Hematopoietic multipotent progenitor cell treated with erythropoietin and hydrocortisone succinate and interleukin-3 and kit ligand, for 8 days (in vitro differentiated cells): Measurements from ENCODE around the gene DNALI1.
"Not testable (repeated sequence)": the region's sequence is repeated elsewhere in the genome, so short reads cannot be mapped to it uniquely, and the experiment has no call there.

Experiments
- DNase-seq: peaks from one replicate; pipeline ENCODE4 v3.0.0-alpha.2; 2015

The DNALI1 gene

DNA sequence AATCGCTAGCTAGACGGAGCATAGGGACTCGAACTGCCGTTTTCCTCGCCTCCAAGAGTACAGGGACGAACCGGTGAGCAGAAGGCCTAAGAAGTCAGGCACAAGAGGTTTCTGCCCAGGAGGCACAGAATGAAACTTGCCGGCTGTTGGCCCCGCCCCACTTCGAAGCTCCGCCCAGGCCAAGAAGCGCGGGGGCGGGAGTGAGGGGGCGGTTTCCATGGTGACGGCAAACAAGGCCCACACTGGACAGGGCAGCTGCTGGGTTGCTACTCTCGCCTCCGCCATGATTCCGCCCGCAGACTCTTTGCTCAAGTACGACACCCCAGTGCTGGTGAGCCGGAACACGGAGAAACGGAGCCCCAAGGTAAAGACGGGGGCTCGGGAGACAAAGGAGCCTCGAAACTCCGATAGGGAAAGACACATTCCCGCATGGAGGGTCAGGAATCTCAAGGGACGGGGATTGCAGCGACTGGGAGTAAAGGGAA, at the start of gene DNALI1:
TSS of gene DNALI1 (plus strand) at position 229 of the 485 bp plus-strand sequence. CDS start at position 284, 55 bp downstream.
- DNase-seq, result peak; percentile 74

DNA sequence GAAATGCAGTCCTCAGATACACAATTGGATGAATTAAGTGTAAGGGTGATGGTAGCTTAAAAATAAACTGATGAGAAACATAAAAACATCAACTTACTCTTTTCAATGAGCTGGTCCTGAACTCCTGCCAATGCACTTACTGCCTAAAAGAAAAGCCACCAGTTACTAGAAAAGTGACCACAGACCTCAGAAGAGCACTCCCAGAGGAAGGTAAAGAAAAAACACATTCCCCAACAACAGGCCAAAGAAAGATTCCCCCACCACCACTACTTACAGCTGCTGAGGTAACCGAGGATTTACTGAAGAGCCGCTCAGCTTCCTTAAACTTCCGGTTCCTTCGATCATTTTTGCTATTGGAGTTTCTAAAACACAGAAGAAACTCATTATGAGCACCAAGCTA, 47.6 kb upstream of the DNALI1 start:
- DNase-seq, result peak; percentile 62

DNA sequence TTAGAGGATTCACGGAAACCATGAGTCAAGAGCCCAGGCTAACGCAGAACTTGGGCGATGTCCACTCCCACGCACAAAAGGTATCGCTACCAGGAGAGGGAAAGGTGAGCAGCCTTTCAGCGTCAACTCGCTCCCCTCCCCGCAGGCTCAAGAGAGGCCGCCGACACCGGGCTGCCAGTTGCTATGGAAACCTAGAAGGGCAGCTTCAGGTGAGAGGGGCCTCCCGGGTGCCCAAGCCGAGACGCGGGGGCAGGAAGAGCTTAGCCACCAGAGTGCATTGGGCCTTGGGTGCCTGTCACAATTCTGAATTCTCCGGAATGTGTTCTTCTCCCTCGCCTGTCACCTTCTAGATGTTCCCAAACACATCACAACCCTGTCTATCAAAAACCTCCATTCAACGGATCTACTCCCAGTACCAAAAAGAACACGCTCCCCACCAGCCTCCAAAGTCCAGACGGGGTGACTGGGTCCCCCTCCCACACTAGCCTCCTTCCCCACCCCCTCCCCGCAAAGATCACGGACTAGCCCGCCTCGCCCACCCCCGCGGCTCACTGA, 42.9 kb upstream of the DNALI1 start:
- peak; percentile 16 for DNase-seq

DNA sequence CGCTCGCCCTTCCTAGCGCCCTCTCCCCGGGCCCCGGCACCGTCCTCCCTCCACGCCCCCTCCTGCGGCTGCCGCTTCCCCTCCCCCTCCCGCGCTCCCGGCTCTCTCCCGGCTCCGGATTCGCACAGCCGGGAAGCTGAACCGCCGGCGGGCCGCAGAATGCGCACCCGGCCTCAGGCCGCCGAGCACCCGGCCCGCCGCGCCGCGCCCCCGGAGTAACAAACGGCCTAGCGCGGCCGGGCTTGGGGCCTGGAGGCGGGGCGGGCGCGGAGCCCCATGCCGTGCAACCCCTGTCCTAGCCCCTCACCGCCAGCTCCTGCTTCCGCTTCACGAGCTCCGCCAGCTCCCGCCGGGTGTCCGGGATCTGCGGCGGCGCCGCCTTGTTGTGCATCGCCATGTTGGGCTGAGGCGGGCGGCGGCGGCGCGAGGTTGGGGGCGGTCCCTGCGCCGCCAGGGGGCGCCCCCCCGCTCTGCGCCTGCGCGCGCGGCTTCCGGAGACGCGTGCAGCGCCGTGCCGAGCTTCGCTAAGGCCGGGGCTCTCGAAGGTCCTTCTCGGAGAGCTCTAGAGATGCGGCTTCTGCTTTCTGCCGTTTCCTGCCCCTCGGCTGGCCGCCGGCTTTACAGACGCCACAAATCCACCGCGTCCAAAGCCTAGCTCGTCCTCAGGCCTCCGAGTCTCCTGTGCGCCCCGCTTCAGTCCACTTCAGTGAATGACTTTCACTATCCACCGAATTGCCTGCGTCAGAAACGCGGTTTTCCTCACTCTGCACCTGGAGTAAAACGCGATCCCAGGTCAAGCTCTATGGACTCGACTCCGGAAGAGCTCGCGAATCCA, 42.2 kb upstream of the DNALI1 start, which contains the start of gene MEAF6:
TSS of gene MEAF6 (minus strand) at position 417 of the 835 bp plus-strand sequence. CDS start at position 397, 20 bp downstream.
- DNase-seq, result peak; percentile 78

DNA sequence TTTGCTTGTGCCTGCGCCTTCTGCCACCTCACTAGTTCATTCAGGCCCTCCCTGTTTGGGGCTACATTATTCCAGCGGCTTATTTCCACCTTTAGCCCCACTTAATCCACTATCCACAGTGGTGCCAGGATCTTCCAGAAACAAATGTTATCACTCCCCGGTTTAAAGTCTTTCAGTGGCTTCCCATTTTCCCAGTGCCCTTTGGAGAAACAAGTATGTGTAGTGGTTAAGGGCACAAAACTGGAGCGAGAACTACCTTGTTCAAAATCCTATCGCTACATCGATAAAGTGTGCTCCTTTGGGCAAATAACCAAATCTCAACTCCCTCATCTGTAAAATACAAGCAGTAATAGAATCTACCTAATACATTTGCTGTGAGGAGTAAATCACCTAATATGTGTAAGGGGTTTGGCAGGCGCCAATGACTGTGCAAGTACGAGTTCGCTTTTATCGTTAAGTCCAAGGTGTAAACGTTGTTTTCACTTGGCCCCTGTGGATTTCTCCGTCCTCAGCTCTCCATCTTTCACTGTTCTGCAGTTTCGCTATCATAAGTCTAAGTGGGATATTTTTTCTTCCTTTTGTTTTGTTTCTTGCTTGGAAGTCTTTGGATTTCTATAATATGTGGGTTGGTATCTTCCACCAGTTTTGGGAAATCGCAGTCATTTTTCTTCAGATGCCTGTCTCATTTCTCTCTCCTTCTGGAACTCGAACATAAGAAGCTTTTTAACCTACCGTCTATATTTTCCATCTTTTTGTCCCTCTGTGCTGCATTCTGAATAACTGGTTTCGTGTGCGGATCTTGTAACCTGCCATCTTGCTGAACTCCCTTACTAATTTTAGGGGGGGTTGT, 41.3 kb upstream of the DNALI1 start:
- DNase-seq, result no peak

DNA sequence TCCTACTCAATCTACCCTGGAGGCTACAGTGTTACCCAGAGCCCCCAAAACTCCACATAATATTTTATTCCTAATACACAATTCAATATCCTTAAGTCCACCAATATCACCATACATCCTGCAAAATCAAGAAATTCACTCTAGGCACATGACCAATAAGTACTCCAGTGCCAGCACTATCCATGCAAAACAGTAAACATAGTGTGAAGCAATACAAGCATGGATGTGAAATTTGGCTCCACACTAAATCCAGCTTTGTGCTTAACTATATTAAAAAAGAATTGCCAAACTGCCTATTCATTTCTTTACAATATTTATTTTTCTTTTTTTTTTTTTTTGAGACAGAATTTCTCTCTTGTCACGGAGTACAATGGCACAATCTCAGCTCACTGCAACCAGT, 39.2 kb upstream of the DNALI1 start:
- no peak for DNase-seq

DNA sequence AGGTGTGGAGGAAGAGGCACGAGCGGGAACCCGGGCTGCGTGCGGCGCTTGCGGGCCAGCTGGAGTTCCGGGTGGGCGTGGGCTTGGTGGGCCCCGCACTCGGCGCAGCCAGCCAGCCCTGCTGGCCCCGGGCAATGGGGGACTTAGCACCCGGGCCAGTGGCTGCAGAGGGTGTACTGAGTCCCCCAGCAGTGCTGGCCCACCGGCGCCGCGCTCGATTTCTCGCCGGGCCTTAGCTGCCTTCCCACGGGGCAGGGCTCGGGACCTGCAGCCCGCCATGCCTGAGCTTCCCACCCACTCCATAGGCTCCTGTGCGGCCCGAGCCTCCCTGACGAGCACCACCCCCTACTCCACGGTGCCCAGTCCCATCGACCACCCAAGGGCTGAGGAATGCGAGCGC, 38.5 kb upstream of the DNALI1 start:
- DNase-seq, result not testable (repeated sequence)

DNA sequence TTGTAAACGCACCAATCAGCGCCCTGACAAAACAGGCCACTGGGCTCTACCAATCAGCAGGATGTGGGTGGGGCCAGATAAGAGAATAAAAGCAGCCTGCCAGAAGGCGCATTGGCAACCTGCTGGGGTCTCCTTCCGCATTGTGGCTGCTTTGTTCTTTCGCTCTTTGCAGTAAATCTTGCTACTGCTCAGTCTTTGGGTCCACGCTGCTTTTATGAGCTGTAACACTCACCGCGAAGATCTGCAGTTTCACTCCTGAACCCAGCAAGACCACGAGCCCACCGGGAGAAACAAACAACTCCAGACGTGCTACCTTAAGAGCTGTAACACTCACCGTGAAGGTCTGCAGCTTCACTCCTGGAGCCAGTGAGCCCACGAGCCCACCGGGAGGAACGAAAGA, 37.8 kb upstream of the DNALI1 start:
- DNase-seq, result not testable (repeated sequence)

DNA sequence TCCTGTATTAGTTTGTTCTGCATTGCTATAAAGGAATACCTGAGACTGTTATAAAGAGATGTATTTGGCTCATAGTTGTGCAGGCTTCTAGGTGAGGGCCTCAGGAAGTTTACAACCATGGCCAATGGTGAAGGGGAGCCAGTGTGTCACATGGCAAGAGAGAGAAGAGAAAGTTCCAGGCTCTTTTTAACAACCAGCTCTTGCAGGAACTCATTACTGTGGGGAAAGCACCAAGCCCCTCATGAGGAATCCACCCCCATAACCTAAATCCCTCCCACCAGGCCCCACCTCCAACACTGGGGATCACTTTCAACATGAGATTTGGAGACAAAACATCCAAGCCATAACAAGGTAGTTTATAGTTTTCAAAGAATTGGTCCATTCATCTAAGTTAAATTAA, 37.1 kb upstream of the DNALI1 start:
- no peak for DNase-seq

DNA sequence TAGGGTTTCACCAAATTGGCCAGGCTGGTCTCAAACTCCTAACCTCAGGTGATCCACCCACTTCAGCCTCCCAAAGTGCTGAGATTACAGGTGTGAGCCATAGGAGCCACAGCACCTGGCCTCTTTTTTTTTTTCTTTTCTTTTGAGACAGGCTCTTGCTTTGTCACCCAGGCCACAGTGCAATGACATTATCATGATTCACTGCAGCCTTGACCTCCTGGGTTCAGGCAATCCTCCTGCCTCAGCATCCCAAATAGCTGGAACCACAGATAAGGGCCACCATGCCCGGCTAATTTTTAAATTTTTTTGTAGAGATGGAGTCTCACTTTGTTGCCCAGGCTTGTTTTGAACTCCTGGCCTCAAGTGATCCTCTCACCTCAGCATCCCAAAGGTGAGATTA, 26.9 kb upstream of the DNALI1 start:
- not testable (repeated sequence) for DNase-seq

DNA sequence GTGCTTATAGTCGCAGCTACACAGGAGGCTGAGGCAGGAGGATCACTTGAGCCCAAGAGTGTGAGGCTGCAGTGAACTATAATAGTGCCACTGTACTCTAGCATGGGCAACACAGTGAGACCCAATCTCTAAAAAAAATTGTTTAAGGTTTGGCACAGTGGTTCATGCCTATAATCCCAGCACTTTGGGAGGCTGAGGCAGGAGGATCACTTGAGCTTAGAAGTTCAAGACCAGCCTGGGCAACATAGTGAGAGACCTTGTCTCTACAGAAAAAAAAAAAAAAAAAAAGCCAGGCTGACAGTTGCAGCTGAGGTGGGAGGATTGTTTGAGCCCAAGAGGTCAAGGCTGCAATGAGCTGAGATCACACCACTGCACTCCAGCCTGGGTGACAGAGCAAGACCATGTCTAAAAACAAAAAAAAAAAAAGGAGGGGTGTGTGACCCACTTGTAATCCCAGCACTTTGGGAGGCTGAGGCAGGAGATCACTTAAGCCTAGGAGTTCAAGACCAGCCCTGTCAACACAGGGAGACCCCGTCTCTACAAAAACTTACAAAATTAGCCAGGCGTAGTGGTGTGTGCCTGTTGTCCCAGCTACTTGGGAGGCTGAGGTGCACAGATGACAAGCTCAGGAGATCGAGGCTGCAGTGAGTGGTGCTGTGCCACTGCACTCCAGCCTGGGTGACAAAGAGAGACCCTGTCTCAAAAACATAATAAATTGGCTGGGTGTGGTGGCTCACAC, 24.2 kb upstream of the DNALI1 start:
- DNase-seq, result not testable (repeated sequence)

DNA sequence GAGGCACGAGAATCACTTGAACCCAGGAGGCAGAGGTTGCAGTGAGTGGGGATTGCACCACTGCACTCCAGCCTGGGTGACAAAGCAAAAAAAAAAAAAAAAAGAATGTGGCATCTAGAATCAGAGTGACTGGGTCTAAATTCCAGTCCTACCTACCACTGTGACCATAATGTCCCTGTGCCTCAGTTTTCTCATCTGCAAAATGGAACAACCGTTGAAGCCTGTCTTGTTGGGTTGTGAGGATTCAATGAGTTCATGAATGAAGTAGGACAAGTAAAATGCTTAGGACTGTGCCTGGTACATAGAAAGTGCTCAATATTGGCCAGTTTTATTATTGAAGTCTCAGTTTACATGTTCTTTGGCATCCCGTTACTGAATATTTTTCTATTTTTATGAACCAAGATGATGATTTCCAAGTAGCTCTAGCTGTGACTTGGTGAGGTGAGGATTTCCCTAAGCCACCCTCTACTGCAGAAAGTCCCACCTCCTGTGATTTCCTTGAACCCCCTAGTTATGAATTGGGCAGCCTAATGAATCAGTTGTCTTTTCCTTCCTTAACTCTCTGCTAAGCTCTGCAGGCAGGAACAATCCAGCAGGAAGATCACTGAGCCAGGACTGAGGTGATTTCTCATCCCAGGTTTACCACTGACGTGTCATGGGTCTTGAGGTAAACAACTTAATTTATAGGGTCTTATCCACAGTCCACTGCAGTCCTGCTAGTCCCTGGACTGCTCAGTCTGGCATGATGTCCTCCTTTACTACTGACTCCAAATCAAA, 23.2 kb upstream of the DNALI1 start:
- no peak for DNase-seq

DNA sequence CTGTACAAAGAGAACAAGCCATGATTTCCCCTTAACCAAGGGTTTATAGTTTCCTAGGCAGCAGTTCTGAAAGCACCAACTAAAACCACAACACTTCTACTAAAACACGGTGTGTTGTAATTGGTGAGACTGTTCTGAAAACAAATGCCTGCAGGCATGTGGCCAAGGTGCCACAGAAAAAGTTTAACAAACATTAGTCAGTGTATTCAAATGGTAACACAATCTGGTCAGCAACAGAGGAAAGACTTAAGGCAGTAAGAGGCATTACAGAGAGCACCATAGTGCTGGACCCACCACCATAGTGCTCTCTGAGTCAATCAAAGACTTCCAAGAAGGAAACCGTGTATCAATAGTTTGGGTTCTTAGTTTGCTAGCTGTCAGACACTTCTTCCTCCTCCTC, 19.4 kb upstream of the DNALI1 start:
- no peak for DNase-seq

DNA sequence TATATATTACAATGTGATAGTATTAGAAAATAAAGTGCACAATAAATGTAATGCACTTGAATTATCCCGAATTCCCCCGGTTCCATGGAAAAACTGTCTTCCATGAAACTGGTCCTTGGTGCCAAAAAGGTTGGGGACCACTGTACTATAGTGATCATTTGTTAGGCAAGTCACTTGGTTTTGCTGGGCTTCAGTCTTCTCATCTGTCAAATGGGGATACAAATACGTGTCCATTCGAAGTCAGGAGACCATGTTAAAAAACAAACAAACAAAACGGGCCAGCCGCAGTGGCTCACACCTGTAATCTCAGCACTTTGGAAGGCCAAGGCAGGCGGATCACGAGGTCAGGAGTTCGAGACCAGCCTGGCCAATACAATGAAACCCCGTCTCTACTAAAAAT, 17.6 kb upstream of the DNALI1 start:
- DNase-seq, result not testable (repeated sequence)

DNA sequence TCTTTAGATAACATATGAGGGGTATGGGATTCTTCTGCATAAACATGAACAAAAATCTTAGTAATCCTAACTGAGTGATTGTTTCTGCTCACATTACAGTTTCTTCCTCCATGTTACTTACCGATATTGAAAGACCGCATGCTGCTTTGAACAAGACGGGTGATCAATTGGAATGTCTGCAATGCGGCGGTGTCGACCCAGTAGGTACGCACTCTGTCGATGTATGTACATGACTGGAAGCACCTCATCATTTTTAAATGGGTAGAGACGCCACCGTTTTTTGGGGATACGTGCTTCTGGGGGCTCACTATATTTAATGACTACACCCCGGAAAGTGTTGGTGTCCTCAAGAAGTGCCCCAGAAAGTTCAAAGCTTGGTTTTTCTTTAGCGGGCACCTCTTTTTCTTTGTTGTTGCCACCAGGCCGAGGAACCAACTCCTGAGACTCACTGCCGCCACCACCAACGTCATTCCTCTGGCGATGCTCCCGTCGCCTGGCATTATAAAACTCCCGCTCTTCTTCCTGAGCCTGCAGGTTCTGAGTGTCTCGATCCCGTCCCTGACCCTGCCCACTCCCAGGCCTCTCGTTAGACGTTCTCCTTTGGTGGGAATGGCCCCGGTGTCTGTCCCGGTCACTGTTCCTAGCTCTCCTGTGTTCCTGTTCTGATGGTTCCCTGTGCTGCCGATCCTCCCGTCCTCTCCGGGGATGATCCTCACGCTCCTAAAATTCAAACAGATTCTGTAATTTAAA, 16.5 kb upstream of the DNALI1 start:
- no peak for DNase-seq

DNA sequence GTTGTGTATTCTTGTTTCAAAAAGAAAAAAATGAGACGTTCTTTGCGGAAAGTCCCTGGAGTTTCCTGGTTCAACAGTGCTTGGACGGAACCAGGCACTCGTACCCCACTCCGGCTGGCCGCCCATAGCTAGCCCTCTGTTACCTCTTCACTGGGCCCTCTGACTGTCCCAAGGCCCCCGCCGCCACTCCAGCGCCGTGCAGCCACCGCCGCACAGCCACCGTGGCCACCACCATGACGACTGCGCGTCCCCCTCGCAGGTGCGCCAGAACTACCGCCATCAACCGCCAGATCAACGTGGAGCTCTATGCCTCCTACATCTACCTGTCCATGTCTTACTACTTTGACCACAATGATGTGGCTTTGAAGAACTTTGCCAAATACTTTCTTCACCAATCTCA, 12.2 kb upstream of the DNALI1 start:
- DNase-seq, result no peak

DNA sequence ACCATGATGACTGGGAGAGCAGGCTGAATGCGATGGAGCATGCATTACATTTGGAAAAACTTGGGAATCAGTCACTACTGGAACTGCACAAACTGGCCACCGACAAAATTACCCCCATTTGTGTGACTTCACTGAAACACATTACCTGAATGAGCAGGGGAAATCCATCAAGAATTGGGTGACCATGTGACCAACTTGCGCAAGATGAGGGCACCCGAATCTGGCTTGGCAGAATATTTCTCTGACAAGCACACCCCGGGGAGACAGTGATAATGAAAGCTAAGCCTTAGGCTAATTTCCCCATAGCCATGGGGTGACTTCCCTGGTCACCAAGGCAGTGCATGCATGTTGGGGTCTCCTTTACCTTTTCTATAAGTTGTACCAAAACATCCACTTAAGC, 11.7 kb upstream of the DNALI1 start:
- DNase-seq, result no peak

DNA sequence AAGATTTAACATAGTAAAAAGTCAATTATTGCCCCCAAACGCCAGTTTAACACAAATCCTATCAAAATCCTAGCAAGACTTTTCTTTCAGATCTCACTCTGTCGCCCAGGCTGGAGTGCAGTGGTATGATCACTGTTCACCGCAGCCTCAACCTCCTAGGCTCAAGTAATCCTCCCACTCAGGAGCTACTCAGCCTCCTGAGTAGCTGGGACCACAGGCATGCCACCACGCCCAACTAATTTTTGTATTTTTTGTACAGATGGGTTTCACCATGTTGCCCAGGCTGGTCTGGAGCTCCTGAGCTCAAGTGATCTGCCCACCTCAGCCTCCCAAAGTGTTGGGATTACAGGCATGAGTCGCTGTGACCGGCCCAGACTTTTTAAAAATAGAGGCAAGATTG, 7.4 kb upstream of the DNALI1 start:
- DNase-seq, result no peak

DNA sequence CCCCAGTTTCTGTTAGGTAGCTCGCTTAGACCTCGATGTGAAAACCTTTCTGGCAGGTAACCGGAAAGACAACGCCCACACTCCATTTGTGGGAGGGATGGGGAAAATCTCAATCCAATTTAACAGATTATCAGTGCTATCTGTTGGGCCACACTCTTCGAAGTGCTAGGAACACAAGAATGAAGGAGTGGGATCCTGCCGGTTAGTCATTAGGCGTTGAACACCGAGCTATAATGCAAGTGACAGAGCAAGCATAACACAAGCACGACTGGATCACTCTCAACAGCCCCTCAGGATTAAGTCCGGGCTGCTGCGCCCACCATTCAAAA, 3.2 kb upstream of the DNALI1 start:
- DNase-seq, result no peak

DNA sequence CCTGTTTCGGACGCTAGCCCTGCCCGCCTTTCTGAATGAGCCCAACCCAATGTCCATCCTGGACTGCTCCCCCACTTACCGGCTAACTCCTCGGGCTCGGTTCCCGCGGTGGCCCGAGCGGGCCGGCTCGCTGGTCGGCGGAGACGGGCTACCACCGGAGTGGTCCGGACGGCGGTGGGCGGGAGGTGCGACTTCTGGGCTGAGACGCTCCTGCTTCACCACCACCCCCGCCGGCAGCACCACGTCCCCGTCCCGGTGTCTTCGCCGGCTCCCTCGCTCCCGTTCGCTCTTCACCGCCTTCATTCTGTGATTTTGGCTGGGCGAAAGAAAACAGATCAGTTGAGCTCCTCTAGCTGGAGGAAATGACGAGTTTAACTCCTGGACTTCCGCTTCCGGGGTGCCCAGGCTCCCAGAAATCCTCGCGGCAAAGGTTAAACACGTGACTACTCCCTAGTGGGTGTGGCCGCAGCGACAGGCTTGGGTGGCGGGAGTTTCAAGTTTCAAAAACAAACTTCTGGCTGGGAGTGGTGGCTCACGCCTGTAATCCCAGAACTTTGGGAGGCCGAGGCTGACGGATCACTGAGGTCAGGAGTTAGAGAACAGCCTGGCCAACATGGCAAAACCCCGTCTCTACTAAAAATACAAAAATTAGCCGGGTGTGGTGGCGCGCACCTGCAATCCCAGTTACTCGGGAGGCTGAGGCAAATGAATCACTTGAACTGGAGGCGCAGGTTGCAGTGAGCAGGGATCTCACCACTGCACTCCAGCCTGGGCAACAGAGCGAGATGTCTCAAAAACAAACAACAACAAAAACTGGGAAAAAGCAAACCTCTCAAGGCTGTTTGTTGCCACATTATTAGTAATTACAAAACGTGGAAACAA, 2.6 kb upstream of the DNALI1 start, which contains the start of gene SNIP1:
TSS of gene SNIP1 (minus strand) at position 367 of the 882 bp plus-strand sequence. CDS start at position 303, 64 bp downstream.
- peak; percentile 97 for DNase-seq
